H1 (cell line): ENCODE results near the gene POU3F2. TPM values are rescaled to one million over a fixed set of nuclear protein-coding genes. Genes with fewer than 3 reads are reported as not detected.

Experiments used
- SUZ12 ChIP-seq: fragments of 200-600 bp; sonication (generic); IDR thresholded peaks from 2 replicates; pipeline ENCODE4 v1.6.1; 2012; ENCODE audit warnings: mild to moderate bottlenecking, inconsistent platforms, low read length, moderate library complexity, mixed read lengths
- polyA plus RNA-seq, 7 experiments: library from polyadenylated mRNA; depleted of rRNA in 3 of 7; stranded (reverse) in 5 of 7; unstranded in 2 of 7; fragments of >200 nt in 5 of 7; fragments of 200-250 nt in 2 of 7; gene quantifications; 1 replicate in 5 of 7; 2 replicates in 1 of 7; 4 replicates in 1 of 7; pipeline versions ENCODE4 v1.2.1 to v1.2.3, GENCODE V29; 2011 to 2013; ENCODE audit warnings: missing spikeins in 2 of 7, mixed read lengths in 2 of 7
- total RNA-seq: library from RNA; stranded (reverse); fragmentation: NEBNext Ultra II Directional; extraction: Animal tissue kit (Norgen Biotek cat#: 25700); gene quantifications from 2 replicates; pipeline ENCODE4 v1.2.1, GENCODE V29; 2021

The POU3F2 gene
- total and polyA plus RNA-seq, 2 of the 8 experiments (the other 6 are each of a cell fraction or from before 2014, with no cell fraction given): 0.09 to 0.35 TPM

GRCh38 chr6:98832284-98833056 is 1.9 kb upstream of the POU3F2 start (continued):
- peak; percentile 73 for TF ChIP-seq SUZ12
